ENCODE data around the gene GBP7. TPM values are rescaled to one million over a fixed set of nuclear protein-coding genes. Genes with fewer than 3 reads are reported as not detected.

Gene GBP7
- total RNA-seq, 1 experiment from 2014 or later: not detected

GRCh38 chr1:89213347-89213746, 37.5 kb upstream of the GBP7 start:
- H3K27me3 Mint-ChIP-seq (ENCODE audit: insufficient read depth, unreplicated experiment): no peaks in the 10 kb centered on the region
- intact Hi-C loops (cut with micrococcal nuclease): no loop called here
- POLR2A ChIA-PET: interaction anchor here (0.7 kb wide), 1 partner anchor 28 kb away, joined by 3 read pairs; no protein-coding TSS in a partner anchor

GRCh38 chr1:89211035-89211634, 35.3 kb upstream of the GBP7 start:
- H3K27me3 Mint-ChIP-seq (ENCODE audit: insufficient read depth, unreplicated experiment): no peaks in the 10 kb centered on the region
- TF ChIP-seq CTCF (IDR thresholded peaks at IDR 0.05; ENCODE audit: unreplicated experiment): no peak
- H3K27ac Mint-ChIP-seq (ENCODE audit: low read depth, unreplicated experiment): no peak overlapping the region
- H3K4me1 Mint-ChIP-seq (ENCODE audit: insufficient read depth, unreplicated experiment): no peaks in the 10 kb centered on the region
- BruUV-seq (replicated peaks): no TSS peak
- DNase-seq (ENCODE audit: unreplicated experiment): peak; percentile 3
- H3K4me3 Mint-ChIP-seq (ENCODE audit: unreplicated experiment): no peak overlapping the region
- H3K36me3 Mint-ChIP-seq (ENCODE audit: insufficient read depth, unreplicated experiment): no peaks in the 10 kb centered on the region
- ChIA-PET POLR2A (no interaction called here), CTCF (no interaction called here)
- intact Hi-C loops (cut with micrococcal nuclease): no loop called here
- peaks cover 4% of the 10 kb centered on the region for H3K9me3 Mint-ChIP-seq (ENCODE audit: unreplicated experiment)

More at GRCh38 chr1:89213347-89213746, 37.5 kb upstream of the GBP7 start:
- Mint-ChIP-seq H3K4me3 (ENCODE audit: unreplicated experiment) (no peak overlapping the region), H3K36me3 (ENCODE audit: insufficient read depth, unreplicated experiment) (no peaks in the 10 kb centered on the region), H3K9me3 (ENCODE audit: unreplicated experiment) (no peaks in the 10 kb centered on the region), H3K4me1 (ENCODE audit: insufficient read depth, unreplicated experiment) (no peaks in the 10 kb centered on the region), H3K27ac (ENCODE audit: low read depth, unreplicated experiment) (no peak overlapping the region)
- no peak for DNase-seq (ENCODE audit: unreplicated experiment)
- TF ChIP-seq CTCF (IDR thresholded peaks at IDR 0.05; ENCODE audit: unreplicated experiment): no peak
- CTCF ChIA-PET: interaction anchor here (0.6 kb wide), 2 partner anchors 64 to 1516 kb away, joined by 3 read pairs; no protein-coding TSS in a partner anchor
- no TSS peak for BruUV-seq (replicated peaks)

GRCh38 chr1:89206373-89206772, 30.6 kb upstream of the GBP7 start:
- no peaks in the 10 kb centered on the region for H3K4me1 Mint-ChIP-seq (ENCODE audit: insufficient read depth, unreplicated experiment)
- H3K27ac Mint-ChIP-seq (ENCODE audit: low read depth, unreplicated experiment): no peak overlapping the region
- DNase-seq (ENCODE audit: unreplicated experiment): no peak
- CTCF ChIA-PET: no interaction called here
- no peaks in the 10 kb centered on the region for H3K36me3 Mint-ChIP-seq (ENCODE audit: insufficient read depth, unreplicated experiment)
- no TSS peak for BruUV-seq (replicated peaks)
- intact Hi-C loops (cut with micrococcal nuclease): no loop called here
- POLR2A ChIA-PET: no interaction called here
- no peak for TF ChIP-seq CTCF (IDR thresholded peaks at IDR 0.05; ENCODE audit: unreplicated experiment)
- H3K4me3 Mint-ChIP-seq (ENCODE audit: unreplicated experiment): no peak overlapping the region
- no peaks in the 10 kb centered on the region for H3K27me3 Mint-ChIP-seq (ENCODE audit: insufficient read depth, unreplicated experiment)
- peaks cover 4% of the 10 kb centered on the region for H3K9me3 Mint-ChIP-seq (ENCODE audit: unreplicated experiment)

GRCh38 chr1:89203166-89203565, 27.4 kb upstream of the GBP7 start:
- Mint-ChIP-seq H3K9me3 (ENCODE audit: unreplicated experiment) (peaks cover 4% of the 10 kb centered on the region), H3K27ac (ENCODE audit: low read depth, unreplicated experiment) (no peak overlapping the region), H3K4me3 (ENCODE audit: unreplicated experiment) (no peak overlapping the region), H3K4me1 (ENCODE audit: insufficient read depth, unreplicated experiment) (no peaks in the 10 kb centered on the region), H3K27me3 (ENCODE audit: insufficient read depth, unreplicated experiment) (no peaks in the 10 kb centered on the region), H3K36me3 (ENCODE audit: insufficient read depth, unreplicated experiment) (no peaks in the 10 kb centered on the region)
- BruUV-seq (replicated peaks): no TSS peak
- ChIA-PET POLR2A (no interaction called here), CTCF (no interaction called here)
- intact Hi-C loops (cut with micrococcal nuclease): no loop called here
- no peak for TF ChIP-seq CTCF (IDR thresholded peaks at IDR 0.05; ENCODE audit: unreplicated experiment)
- no peak for DNase-seq (ENCODE audit: unreplicated experiment)
